Pancreas (tissue), 10 donors: ENCODE results near the gene TGM6. TPM values are rescaled to one million over a fixed set of nuclear protein-coding genes. Genes with fewer than 3 reads are reported as not detected.
A peak's percentile ranks its signal among the peaks of the same experiment; 100 is the strongest.

Experiments
- ATAC-seq, 4 donors: fragments of 200-7000 bp; cut with Tn5 transposase; one replicate each; pipeline versions ENCODE4 v1.8.0 to v1.9.1; 2020; ENCODE audit warnings: mild to moderate bottlenecking in 4 of 4, moderate library complexity in 4 of 4
- DNase-seq, 6 donors: peaks; one replicate each; pipeline ENCODE4 v3.0.0-alpha.2; 2020
- FAIRE-seq: peaks from 2 replicates; lab custom pipeline; 2012; peaks lifted over from hg19 to GRCh38; lab: Jason Lieb, UNC
- H3K27ac ChIP-seq, 4 donors: fragments of 200-600 bp; sonication (generic); 1 replicate in 3 of 4; 2 replicates in 1 of 4; pipeline versions ENCODE4 v1.5.0 to v1.8.0; 2020
- H3K27me3 ChIP-seq, 4 donors: fragments of 200-600 bp; one replicate each; pipeline ENCODE4 v1.8.0; 2021
- H3K36me3 ChIP-seq, 3 donors: fragments of 200-600 bp; sonication (generic) in 1 of 3; one replicate each; pipeline versions ENCODE4 v1.5.0 to v1.8.0; 2020 to 2021
- H3K4me1 ChIP-seq, 3 donors: fragments of 200-600 bp; one replicate each; pipeline ENCODE4 v1.8.0; 2021
- H3K4me3 ChIP-seq, 4 donors: fragments of 200-600 bp; sonication (generic) in 2 of 4; one replicate each; pipeline versions ENCODE4 v1.5.0 to v1.8.0; 2020 to 2021
- H3K9me3 ChIP-seq, 4 donors: fragments of 200-600 bp; one replicate each; pipeline ENCODE4 v1.8.0; 2021
- WGBS, 2 donors: extraction: QIAGEN DNeasy Blood & Tissue Kit; methylation state at CpG; one replicate each; pipeline ENCODE4 v1.1.7; 2013; 5-methylcytosine and 5-hydroxymethylcytosine counted together
- intact Hi-C, 3 donors: fragments of 100-400 bp; cut with DNase I; formaldehyde crosslinking; loops; one replicate each; pipeline versions ENCODE4 v1.11.1 to v1.14.2; 2022
- polyA plus RNA-seq, 2 donors: library from polyadenylated mRNA; stranded (reverse); fragments of 200-250 nt; gene quantifications; one replicate each; pipeline ENCODE4 v1.2.3, GENCODE V29; 2013
- total RNA-seq, 6 donors: library from RNA; stranded (reverse); fragmentation: NEBNext Ultra II Directional in 4 of 6; extraction: Animal tissue kit (Norgen Biotek cat#: 25700) in 4 of 6; gene quantifications; one replicate each; pipeline versions ENCODE4 v1.2.1 to v1.2.4, GENCODE V29; 2021 to 2023
- TF ChIP-seq, protein P1 (sequence below), 4 donors: fragments of 200-600 bp; sonication (generic) in 3 of 4; IDR thresholded peaks; one replicate each; pipeline versions ENCODE4 v1.5.0 to v1.8.0; 2021; ENCODE audit warnings: antibody characterized with exemption in 4 of 4
- donor health status: healthy with polysubstance abuse.
- donor health status: DM: no; HTN: no; CAD: no; lungs with moderate emphysema.
- donor health status: DM: no; HTN: no; CAD: no.
- donor health status: control.
- donor health status: control.
- donor health status: Bipolar disorder and iron deficiency.
- donor health status: DM: yes; HTN: yes; CAD: no.
- donor health status: DM: no; HTN: no; CAD: no.
- donor health status: DM: no; HTN: no; CAD: no.
- donor health status: DM: yes; HTN: yes; CAD: no.

TGM6 gene
- total and polyA plus RNA-seq, 8 donors = not detected

DNA sequence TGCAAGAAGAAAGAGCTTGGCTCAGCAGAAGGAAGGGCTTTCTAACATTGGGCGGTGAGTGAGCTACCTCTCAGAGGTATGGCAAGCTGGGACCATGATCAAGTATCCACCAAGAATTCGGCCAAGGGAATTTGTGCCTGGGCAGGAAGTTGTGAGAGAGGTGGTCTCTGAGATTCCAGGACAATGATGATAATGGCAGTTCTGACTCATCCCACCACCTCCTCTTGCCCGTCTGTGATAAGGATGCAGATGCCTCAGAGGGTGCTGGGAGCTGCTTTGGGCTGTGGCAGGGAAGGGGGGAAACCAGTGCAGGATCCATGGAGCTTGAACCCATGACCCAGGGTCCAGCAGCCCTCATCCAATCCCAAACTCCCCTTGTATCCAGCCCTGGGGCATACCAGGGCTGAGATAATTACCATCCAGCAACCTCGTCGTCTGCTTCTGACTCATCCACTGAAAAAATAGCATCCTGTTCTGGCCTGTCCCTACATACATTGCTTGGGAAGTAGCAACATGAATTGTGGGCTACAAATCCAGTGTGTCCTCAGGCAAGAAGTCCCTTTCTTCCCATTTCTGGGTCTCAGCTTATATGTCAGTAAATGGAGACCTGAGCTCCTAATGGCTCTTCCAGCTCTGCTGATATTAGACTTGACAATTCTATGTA is 5.9 kb downstream of the TGM6 start:
- intact Hi-C loops = no loop called here
- WGBS, 2 donors = 56 to 67% methylated on average over 5 of the region's 5 CpGs
- Histone ChIP-seq H3K4me1 (no peaks in the 10 kb centered on the region), H3K27me3 (no peaks in the 10 kb centered on the region), H3K36me3 (no peaks in the 10 kb centered on the region), H3K27ac (no peak overlapping the region), H3K4me3 (no peak overlapping the region), H3K9me3 (no peaks in the 10 kb centered on the region)
- TF ChIP-seq, protein P1, sequence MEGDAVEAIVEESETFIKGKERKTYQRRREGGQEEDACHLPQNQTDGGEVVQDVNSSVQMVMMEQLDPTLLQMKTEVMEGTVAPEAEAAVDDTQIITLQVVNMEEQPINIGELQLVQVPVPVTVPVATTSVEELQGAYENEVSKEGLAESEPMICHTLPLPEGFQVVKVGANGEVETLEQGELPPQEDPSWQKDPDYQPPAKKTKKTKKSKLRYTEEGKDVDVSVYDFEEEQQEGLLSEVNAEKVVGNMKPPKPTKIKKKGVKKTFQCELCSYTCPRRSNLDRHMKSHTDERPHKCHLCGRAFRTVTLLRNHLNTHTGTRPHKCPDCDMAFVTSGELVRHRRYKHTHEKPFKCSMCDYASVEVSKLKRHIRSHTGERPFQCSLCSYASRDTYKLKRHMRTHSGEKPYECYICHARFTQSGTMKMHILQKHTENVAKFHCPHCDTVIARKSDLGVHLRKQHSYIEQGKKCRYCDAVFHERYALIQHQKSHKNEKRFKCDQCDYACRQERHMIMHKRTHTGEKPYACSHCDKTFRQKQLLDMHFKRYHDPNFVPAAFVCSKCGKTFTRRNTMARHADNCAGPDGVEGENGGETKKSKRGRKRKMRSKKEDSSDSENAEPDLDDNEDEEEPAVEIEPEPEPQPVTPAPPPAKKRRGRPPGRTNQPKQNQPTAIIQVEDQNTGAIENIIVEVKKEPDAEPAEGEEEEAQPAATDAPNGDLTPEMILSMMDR (IDR thresholded peaks at IDR 0.05) = no peak
- no peak for ATAC-seq
- no peak for DNase-seq
- FAIRE-seq = no peak

DNA sequence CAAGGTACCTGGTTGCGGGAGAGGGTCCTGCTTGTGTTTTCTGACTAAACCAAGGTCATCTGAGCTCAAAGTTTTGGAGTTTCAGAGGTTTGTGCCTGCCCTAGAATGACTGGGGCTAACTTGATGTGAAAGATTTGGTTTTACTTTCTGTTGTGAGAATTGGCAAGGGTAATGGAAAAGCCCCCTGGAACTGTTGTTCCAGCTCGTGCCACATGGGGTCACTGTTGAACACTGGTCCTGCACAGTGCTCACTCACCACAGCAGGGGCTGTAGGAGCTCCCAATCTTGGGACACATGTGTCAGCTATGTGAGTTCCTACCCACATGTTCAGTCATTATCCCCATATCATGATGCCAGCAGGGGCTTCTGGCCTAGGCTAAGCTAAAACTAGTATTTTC is 6.5 kb downstream of the TGM6 start:
- no peaks in the 10 kb centered on the region for H3K4me1 ChIP-seq

DNA sequence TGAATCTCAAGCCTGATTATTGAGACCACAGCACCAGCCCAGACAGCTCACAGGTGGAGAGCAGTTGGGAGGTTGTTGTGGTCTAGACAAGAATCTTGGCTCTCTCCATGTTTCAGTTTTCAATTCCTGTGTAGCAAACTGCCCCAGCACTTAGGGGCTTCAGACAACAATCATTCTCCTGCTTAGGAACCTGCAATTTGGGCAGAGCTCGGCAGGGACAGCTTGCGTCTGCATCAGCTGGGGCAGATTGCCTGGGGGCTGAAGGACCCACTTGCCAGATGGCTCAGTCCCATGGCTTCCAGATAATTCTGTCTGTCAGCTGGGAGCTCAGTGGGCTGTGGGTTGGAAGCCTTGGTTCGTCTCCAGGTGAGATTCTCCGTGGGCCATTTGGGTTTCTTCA is 6.9 kb downstream of the TGM6 start:
- TF ChIP-seq, protein P1 (IDR thresholded peaks at IDR 0.05) = no peak
- Histone ChIP-seq H3K4me1 (no peaks in the 10 kb centered on the region), H3K36me3 (no peaks in the 10 kb centered on the region), H3K27me3 (no peaks in the 10 kb centered on the region), H3K27ac (no peak overlapping the region), H3K9me3 (no peaks in the 10 kb centered on the region), H3K4me3 (no peak overlapping the region)
- WGBS, 2 donors = 62 to 80% methylated on average over 4 of the region's 4 CpGs
- FAIRE-seq (no peak), DNase-seq (no peak), ATAC-seq (no peak)
- intact Hi-C loops = no loop called here

More for the DNA sequence above, 6.5 kb downstream of the TGM6 start:
- Histone ChIP-seq H3K4me3 (no peak overlapping the region), H3K9me3 (no peaks in the 10 kb centered on the region), H3K27ac (no peak overlapping the region), H3K27me3 (no peaks in the 10 kb centered on the region), H3K36me3 (no peaks in the 10 kb centered on the region)
- ATAC-seq (peak in 1 of 4 donors; percentile 29), FAIRE-seq (no peak), DNase-seq (no peak)
- intact Hi-C loops = no loop called here
- WGBS, 2 donors = 33 to 39% methylated on average over 2 of the region's 2 CpGs
- TF ChIP-seq, protein P1 (IDR thresholded peaks at IDR 0.05) = peak in 1 of 4 donors; percentile 14

DNA sequence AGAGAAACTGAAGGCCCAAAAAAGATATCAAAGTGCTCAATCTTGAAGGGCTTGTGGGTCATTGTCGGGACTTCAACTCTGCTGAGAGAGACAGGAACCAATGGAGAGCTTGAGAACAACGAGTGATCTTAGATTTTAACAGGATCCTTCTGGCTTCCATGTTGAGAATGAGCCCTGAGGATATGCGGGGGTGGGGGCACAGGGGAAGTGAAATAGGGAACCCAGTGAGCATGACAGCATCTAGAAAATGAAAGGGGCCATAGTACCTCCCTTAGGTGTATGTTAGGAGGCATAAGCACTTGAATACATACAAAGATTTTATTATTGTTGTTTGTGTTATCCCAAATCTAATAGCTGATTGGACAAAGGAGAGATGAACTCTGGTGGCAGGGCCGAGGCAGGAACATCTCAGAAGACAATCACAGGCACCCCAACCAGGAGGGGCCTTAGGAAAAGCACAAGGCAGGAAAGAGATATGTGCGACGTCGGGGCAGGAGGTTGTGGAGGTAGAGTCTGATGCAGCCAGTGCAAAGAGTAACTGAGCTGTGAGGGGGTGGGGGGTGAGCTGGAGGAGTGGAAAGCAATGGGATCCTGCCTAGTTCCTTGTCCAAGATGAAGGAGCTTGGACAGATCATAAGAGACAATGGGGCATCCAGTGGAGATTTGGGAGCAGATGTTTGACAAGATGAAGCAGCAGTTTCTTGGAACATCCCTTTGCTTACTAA is 10.4 kb downstream of the TGM6 start:
- intact Hi-C loops = no loop called here
- no peak for FAIRE-seq

More for the DNA sequence above, 10.4 kb downstream of the TGM6 start:
- no peak overlapping the region for H3K27ac ChIP-seq
- no peaks in the 10 kb centered on the region for H3K4me1 ChIP-seq
- TF ChIP-seq, protein P1 (IDR thresholded peaks at IDR 0.05) = no peak
- DNase-seq (no peak), ATAC-seq (no peak)
- no peaks in the 10 kb centered on the region for H3K9me3 ChIP-seq
- no peak overlapping the region for H3K4me3 ChIP-seq
- 57 to 65% methylated on average over 7 of the region's 7 CpGs for WGBS, 2 donors
- no peaks in the 10 kb centered on the region for H3K27me3 ChIP-seq
- H3K36me3 ChIP-seq = no peaks in the 10 kb centered on the region
